ENCODE results near the gene FLT3.

- TF ChIP-seq CTCF (IDR thresholded peaks at IDR 0.05; ENCODE audit: insufficient read depth, low read length) (no peak), REST (IDR thresholded peaks at IDR 0.05; ENCODE audit: insufficient replicate concordance, low read depth) (no peak)
Observed at GRCh38 chr13:27956576-27957300, 143.6 kb downstream of the FLT3 start.

Measured in HL-60 (cell line).